Activated CD8-positive, alpha-beta memory T cell treated with anti-CD3 and anti-CD28 coated beads, Interleukin-2, amount 50 U/mL, for 48 hours (primary cell): ENCODE results near the gene BCL6.
"Not testable (repeated sequence)": the region's sequence is repeated elsewhere in the genome, so short reads cannot be mapped to it uniquely, and the experiment has no call there.

Source experiments
- DNase-seq: peaks from one replicate; pipeline ENCODE4 v3.0.0-alpha.2; 2020

BCL6 gene

DNA sequence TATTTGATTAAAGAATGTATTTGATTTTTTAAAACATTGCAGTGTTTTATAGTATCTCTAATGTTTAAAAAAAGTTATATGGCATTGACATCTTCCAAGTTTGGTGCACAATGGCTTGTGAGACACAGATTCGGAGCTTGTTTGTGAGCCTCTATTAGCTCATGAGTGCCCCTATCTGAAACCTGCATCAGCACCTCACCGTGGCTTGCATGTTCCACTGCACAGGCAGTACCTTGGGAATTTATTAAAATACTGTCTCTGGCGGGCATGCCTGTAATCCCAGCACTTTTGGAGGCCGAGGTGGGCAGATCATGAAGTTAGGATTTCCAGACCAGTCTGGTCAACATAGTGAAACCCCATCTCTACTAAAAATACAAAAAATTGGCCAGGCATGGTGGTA lies 36.1 kb downstream of the BCL6 start:
- DNase-seq: no peak

DNA sequence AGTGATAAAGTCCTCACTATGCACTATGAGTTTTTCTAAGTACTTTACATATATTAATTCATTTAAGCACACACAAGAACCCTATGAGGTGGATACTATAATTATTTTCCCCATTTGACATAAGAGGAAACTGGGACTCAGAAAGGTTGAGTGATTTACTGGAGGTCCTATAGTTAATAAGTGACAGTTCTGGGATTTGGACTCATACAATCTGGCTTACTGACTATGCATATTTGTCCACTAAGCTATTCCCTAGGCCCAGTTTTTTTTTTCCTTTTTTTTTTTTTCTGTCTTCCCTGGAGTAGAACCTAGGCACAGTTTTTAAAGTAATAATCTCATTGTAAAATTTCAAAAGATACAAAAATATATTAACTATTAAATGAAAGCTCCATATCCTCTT lies 36.6 kb downstream of the BCL6 start:
- DNase-seq: no peak

DNA sequence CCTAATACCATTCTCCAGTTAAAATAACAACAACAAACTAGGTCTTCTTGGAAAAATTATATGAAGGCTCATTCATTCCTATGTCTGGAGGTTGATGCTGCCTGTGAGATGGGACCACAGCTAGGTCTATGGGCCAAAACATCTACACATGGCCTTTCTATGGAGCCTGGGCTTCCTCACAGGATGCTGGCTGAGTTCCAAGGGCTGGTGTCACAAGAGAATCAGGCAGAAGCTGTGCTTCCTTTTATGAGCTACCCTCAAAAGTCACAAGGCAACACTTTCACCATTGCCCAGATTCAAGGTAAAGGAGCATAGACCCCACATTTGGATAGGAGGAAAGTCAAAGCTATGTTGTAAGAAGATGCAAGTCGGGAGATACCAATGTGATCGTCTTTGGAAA lies 38.3 kb downstream of the BCL6 start:
- DNase-seq: no peak

DNA sequence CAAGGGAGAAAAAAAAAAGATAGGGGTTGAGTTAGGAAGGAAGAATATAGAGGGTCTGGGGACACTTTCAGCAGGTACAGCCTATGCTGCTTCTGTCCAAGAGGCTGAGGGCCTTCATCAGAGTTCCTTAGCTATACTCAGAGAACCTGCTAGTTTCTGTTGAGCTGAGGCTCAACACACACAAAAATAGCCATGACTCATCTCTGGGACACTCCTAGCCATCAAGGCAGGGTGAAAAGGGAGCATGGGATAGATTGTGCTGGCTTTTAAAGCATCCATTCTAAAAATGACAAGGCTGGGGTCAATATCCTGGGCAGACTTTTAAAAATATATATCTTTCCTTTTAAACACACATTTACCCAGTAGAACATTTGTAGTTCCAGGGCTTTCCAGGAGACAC lies 40.1 kb downstream of the BCL6 start:
- no peak for DNase-seq

DNA sequence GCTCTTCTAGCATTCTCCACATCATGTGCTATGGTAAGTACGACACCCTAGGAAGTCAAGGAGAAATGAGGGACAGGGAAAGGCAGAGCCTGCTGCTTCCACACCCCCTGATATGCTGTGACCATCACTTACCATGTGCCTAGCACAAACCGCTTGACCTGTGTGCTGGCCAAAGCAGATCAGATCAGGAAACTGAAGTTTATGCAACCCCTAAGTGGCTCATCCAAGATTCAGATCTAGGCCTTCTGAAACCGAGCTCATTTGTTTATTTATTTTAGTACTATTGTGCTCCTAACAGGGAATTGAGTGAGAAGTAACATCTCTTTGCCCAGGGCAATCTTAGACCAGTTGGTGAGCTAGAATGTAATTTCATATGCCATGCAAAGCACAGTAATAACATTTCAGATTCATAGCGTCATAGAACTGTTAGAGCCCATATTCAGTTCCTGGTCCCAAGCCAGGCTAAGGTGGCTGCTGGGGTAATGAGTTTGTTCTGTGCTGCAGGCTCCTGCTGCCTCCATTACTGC lies 42.7 kb downstream of the BCL6 start, which contains the start of gene RTP2:
RTP2 (minus strand) TSS at position 51 of the 527 bp plus-strand sequence. CDS start 429 bp downstream, outside the sequence.
- DNase-seq: no peak

DNA sequence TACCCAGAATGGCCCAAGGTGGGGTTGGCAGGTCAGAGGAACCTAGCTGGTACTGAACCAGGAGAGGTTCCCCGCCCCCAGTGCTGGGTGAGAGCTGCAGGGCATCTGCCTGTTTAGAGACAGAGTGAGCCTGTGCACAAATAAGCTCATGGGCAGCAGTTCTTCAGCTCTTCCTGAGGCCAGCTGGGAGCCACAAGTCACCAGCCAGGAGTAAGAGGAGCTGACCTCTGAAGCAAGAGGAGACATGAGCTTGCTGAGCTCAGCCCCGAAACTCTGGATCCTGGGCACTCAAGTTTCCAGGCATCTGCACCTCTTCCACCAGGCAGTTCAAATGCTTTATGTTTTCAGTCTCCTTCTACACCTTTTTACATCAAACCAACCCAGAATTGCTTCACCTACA lies 45.0 kb downstream of the BCL6 start:
- no peak for DNase-seq

DNA sequence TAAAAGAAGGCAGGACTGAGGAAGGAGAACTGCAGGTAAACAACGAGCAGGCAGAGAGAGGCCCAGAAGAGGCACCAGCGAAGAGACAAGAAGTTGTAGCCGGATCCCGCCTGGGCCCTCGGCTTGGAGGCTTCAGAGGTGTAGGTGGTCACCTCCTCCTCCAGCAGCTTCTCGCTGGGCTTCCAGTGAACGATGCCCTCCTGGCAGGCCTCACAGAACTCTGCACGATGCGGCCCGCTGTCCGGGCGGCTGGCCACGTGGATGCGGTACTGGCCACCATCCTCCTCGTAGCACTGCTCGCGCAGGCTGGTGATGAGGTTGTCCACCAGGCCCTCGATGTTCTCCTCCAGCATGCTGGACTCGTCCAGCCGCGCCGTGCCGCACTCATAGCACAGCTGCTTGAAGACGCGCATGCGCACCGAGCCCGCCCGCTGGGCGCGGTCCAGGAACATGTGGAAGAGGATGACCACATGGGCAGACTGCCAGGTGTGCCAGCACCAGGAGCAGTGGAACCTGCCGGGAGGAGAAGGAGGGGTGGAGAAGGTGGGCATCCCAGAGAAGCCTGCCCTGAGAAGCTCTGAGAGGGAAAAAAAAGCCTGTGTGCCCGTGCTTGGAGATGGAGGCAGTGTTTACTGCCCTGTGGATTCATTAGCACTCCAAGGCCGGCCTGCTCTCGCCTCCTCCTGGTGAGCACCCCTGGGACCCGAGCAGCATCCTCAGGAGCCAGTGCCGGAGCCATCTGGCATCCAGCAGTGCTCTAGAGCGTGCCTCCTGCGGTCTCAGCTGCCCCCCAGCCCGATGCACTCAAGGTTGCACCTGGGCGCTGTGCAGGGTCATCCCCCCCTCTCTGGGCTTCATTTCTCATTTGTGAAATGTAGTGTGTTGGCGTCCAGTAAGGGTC lies 46.5 kb downstream of the BCL6 start:
- DNase-seq: no peak

DNA sequence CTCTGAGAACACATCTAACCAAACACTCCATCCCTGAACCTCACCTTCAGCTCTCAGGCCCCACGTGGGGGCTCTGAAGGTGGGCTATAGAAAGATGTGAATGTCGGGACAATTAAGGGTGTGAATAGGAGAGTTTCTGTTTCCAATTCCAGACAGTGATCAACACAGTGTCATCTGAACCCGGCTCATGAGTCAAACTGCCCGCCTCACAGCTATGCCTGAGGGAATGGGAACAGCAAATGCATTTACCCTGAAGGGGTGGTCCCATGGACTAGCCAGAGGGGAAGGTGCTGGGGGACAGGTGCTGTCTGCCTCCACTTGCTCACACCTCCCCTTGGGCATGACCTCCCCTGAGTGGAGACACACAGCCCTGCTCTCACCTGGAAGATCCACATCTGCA lies 49.2 kb downstream of the BCL6 start:
- DNase-seq: no peak

DNA sequence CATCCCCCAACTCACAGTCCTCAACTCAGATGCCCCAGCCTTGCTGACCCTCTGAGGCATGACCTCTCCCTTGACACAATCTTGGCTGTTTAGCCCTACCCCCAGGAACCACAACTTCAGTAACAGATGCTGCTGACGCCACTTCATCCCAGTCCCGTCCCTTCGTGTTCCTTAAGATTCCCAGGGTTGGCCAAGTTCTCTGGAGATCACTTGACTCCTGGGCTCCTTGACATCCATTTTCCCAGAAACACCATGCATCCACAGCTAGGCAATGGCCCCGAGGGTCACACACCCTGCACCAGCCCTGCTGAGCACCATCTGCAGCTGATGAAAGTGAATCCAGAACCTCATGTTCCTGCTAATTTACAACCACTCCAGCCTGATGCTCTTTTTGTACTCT lies 49.8 kb downstream of the BCL6 start:
- DNase-seq: no peak

DNA sequence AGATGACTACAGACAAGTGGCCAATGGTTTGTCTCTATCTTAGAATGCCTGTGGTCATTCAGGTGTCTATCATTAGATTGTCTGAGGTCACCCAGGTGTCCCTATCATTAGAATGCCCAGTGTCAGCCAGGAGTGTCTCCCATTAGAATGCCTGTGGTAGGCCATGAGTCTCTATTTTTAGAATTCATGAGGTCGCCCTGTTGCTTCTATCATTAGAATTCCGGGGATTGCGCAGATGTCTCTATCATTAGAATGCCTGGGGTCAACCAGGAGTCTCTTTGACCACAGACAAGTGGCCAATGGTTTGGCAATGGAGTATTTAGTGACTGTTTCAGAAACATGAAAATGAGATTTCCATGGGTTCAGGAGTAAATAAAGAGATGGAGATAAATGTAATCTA lies 50.5 kb downstream of the BCL6 start:
- DNase-seq: no peak

DNA sequence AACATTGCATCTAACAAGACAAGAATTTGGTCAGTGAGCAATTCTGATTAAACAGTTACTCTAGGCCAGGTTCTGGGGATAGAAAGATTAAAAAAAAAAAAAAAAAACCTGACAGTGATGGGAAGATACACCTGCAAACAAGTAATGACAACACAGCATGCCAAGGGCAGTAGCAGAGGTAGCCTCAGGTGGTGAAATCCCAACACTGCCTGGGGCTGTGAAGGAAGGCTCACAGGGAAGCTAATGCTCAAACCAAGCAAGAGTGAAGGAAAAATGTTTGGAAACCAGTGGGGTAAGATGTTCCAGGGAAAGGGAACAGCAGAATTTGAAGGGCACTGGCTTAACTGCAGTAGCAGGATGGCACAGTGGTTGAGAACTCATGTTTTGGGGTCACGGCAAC lies 51.8 kb downstream of the BCL6 start:
- DNase-seq: no peak

DNA sequence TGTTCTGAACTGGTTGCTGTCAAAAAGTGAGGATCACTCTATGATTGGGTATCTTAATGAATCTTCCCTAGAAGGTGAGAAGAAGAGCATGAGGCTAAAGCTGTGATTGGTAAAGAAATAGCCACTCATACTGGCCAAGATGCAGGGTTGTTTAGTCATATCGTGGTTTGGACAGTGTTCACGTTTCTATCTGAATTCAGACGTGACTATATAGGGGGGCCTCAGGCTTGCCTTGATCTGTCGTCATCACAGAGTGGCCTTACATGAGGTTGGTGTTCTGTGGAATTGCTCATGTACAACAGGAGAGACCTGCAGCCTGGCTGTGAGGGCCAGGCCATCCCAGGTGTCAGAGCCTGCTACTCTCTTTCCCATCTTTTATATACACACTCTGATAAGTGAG lies 55.3 kb downstream of the BCL6 start:
- no peak for DNase-seq

DNA sequence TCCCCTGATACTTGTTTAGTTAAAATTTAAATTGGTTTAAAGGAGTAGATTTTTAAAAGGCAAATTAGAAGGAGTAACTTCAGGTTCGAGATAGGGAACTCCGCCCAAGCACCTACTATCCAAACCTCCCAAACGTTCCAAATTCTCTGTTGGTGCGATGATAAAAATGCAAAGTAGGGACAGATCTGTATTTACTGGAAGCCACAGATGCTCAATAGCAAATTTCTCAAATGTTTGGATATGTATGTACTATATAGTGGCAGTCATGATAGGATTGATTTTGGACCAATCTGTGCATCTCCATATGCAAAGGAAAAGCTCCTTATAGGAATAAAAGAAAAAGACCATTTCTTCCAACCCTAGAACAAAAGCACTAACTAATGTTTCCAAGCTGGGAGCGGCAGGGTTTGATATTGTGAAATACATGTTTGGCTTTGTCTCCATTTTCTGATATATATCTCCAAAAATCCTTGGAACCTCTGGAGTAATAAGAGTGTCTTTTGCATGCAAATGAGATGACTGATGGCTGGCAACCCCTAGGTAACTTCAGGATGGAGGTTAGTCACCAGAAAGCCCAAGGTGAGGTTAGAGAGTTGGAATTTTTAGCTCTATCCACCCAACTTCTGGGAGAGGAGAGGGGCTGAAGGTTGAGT lies 58.5 kb downstream of the BCL6 start:
- DNase-seq: no peak

DNA sequence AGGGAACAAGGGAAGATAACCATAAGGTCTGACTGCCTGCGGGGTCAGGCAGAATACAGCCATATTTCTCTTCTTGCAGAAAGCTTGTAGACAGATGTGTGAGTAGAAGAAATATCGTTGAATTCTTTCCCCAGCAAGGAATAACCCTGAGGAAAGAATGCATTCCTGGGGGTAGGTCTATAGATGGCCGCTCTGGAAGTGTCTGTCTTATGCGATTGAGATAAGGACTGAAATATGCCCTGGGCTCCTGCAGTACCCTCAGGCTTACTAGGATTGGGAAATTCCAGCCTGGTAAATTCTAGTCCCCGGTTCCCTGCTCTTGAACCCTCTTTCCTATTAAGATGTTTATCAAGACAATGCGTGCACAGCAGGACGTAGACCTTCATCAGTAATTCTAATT lies 59.3 kb downstream of the BCL6 start:
- DNase-seq: no peak

DNA sequence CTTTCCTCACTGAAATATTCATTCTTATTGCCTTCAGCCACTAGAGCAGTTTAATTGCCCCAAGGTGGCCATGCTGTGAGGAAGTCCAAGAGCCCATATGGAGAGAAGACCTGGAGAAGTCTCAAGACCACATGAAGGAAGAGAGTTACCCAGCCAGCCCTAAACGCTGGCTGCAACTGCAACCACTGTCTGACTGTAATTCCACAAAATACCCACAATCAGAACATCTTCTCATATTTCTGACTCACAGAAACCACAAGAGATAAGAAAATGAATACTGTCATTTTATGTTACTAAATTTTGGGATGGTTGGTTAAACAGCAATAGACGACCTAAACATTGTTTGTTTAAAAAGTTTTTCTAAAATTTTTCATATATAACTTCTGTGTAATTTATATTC lies 60.4 kb downstream of the BCL6 start:
- DNase-seq: no peak

DNA sequence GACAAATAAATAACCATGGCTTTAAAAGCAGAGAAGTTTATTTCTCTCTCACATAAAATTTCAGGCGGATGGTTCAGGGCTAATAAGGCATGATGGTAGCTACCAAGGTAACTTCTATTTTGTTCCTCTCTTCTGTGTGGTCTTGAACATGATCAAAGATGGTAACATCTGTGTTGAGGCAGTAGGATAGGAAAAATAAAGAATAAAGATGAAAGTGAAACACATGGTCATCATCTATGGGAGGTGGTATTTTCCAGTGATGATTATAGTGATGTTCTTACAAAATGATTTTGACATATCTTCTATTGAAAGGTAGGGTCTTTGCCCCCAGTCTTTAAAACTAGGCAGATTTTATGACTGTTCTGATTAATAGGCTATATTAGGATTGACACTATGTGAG lies 60.8 kb downstream of the BCL6 start:
- DNase-seq: no peak

DNA sequence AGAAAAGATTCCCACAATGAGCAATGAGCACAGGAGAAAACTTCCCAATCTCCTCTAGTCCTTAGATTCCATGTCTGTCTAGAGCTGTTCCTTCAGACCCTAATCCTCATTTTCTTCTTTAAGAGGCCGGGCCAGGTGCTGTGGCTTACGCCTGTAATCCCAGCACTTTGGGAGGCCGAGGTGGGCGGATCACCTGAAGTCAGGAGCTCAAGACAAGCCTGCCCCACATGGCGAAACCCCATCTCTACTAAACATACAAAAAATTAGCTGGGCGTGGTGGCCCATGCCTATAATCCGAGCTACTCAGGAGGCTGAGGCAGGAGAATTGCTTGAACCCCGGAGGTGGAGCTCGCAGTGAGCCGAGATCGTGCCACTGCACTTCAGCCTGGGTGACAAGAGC lies 63.5 kb downstream of the BCL6 start:
- DNase-seq: not testable (repeated sequence)

DNA sequence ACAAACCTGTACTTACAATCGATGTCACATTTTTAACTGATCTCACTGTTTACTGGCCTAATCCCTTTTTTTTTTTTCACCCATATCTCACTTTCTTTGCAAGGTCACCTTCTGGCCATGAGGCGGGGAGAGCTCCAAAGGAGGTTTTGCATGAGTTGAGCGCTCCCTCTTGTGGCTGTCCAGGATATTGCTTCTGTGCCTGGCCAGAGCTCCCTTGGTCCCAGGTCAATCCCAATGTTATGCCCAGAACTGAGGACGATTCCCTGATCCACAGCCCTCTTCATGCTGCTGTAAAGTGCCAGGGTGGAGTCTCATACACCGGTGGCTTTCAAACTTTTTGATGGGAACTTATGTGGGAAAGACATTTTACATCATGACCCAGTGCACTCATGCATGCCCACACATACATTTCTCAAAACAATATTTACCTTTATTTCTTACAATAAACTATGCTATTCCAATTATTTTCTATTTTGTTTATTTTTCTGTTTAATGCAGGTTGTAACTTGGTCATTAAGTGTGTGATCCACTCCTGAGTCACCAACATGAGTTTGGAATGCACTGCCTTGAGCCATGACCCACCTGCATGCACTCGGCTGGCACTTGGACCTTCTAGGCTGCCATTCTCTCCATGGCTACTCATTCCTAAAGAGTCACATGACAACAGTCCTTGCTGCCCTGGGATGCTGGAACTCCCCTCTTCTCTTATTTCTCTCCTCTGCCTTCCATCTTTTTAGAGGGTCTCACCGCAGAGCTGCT lies 65.5 kb downstream of the BCL6 start:
- peak; percentile 85 for DNase-seq

DNA sequence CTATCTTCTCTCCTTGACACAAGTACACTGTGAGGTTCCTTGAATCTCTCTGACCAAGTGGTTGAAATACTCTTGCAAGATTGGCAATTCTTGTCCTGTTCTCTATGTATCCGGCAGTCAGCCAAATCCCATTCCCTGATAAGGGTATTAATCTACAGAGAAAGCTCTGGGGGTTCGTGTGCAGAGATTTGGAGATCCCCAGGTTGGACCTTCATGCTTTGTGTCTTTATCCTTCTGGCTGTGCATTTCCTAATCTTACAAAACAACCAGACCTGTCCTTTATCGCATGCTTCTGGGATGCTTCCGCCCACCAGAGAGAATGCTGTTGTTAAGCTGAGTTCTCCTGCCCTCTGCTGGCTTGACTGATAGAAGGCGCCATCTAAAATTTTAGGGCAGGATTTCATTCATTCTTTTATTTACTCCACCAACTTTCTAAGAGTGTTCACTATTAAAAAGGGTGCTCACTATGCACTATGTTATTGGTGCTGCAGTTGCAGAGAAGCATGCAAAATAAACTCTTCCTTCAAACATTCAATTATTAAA lies 66.5 kb downstream of the BCL6 start:
- DNase-seq: no peak

DNA sequence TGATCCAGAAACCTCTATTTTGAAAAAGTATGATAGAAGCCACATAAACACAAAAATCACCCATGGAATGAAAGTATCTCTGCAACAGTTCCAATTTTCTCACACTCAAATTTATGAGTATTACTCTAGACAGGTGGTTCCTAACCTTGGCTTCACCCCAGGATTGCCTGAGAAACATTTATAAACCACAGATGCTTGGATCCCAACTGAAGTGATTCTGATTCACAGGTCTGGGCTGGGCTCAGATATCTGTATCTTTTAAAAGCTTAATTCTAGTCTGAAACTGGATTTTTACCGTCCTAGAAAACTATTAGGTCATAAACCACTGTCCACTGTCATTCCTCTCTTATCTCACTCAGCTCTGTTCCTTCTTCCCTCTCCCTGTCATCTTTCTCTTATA lies 67.7 kb downstream of the BCL6 start:
- no peak for DNase-seq

DNA sequence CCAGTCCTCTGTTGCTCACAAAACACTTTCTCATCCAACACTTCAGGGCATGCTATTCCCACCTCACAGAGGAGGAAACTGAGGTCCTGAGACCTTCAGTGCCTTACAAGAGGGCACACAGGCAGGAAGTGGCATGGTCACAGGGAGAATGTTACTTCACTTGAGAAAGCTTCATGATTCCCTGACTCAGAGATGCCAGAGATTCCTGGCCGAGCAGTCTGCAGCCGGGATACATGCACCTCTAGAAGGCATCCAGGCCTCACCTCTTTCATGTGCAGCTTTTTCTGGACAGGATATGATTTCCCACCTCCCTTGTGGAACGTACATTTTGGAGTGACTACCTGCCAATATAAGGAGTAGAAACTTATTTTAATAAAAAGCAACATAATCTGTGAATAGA lies 72.3 kb downstream of the BCL6 start:
- no peak for DNase-seq
